K562 (cell line): Measurements from ENCODE around the gene RARG. TPM values are rescaled to one million over a fixed set of nuclear protein-coding genes. Genes with fewer than 3 reads are reported as not detected.

Source experiments
- ATAC-seq: fragments of 200-7000 bp; cut with Tn5 transposase; 3 replicates; pipeline ENCODE4 v1.9.1; 2020; ENCODE audit warnings: moderate library complexity
- BruUV-seq: library from RNA; stranded (reverse); fragments of 400-500 nt; replicated peaks from 2 replicates; lab custom pipeline; 2021; lab: Mats Ljungman, UMichigan
- CTCF ChIA-PET: fragments of 300-600 bp; formaldehyde crosslinking; extraction: SDS; loops from one replicate; lab custom pipeline; 2021; ENCODE audit warnings: low intra/inter-chr PET ratio; lab: Yijun Ruan, JAX
- POLR2A ChIA-PET: fragments of 300-600, 350-650 bp; sonication (Branson Sonifier 250); formaldehyde crosslinking; extraction: SDS; loops from one replicate; lab custom pipeline; 2021; ENCODE audit warnings: antibody characterized with exemption, inconsistent platforms; lab: Yijun Ruan, JAX
- DNase-seq, 4 experiments: peaks; one replicate each; pipeline versions ENCODE4 v3.0.0 to v3.0.0-alpha.2; 2011 to 2018; ENCODE audit warnings: low spot score in 3 of 4, mixed read lengths in 3 of 4; ENCODE audit errors: extremely low read depth in 1 of 4
- FAIRE-seq: peaks from 2 replicates; lab custom pipeline; 2011; peaks lifted over from hg19 to GRCh38; lab: Jason Lieb, UNC
- H2AFZ ChIP-seq: 2 replicates; pipeline ENCODE4 v1.6.0; 2011; ENCODE audit warnings: low read depth, low read length, control low read depth, inconsistent platforms
- H3K27ac ChIP-seq: fragments of 200-600 bp; 3 replicates; pipeline ENCODE4 v1.8.0; 2011; ENCODE audit warnings: low read depth, mild to moderate bottlenecking, control low read depth, inconsistent platforms, low read length, moderate library complexity, mixed read lengths; ENCODE audit errors: extremely low read depth
- H3K27me3 ChIP-seq, 2 experiments: fragments of 300-600 bp in 1 of 2; 2 replicates in 1 of 2; 3 replicates in 1 of 2; pipeline versions ENCODE4 v1.6.0 to v1.8.0; 2011; ENCODE audit warnings: inconsistent platforms in 2 of 2, low read length in 2 of 2, mild to moderate bottlenecking in 1 of 2, mixed read lengths in 1 of 2, moderate library complexity in 1 of 2; ENCODE audit not compliant: control insufficient read depth in 2 of 2, insufficient read depth in 2 of 2
- H3K36me3 ChIP-seq: fragments of 300-600 bp; 3 replicates; pipeline ENCODE4 v1.8.0; 2011; ENCODE audit warnings: mild to moderate bottlenecking, low read length, inconsistent platforms; ENCODE audit not compliant: control insufficient read depth, insufficient read depth
- H3K4me1 ChIP-seq, 2 experiments: fragments of 200-600 bp in 1 of 2; replicated peaks in 1 of 2; 2 replicates in 1 of 2; 3 replicates in 1 of 2; pipeline versions ENCODE4 v1.5.1 to v1.8.0; 2011; ENCODE audit warnings: inconsistent platforms in 2 of 2, low read length in 2 of 2, mild to moderate bottlenecking in 1 of 2, mixed read lengths in 1 of 2, moderate library complexity in 1 of 2; ENCODE audit not compliant: control insufficient read depth in 2 of 2, insufficient read depth in 2 of 2
- H3K4me2 ChIP-seq: 2 replicates; pipeline ENCODE4 v1.6.1; 2011; ENCODE audit warnings: low read length, control low read depth, inconsistent platforms, mixed read lengths; ENCODE audit not compliant: insufficient read depth
- H3K4me3 ChIP-seq: fragments of 200-600 bp; sonication (generic), shearing (Covaris generic); 2 replicates; pipeline ENCODE4 v1.5.1; 2016; ENCODE audit warnings: control low read depth, inconsistent platforms
- H3K79me2 ChIP-seq: fragments of 200-600 bp; 3 replicates; pipeline ENCODE4 v1.8.0; 2011; ENCODE audit warnings: low read length, inconsistent platforms; ENCODE audit not compliant: control insufficient read depth, insufficient read depth
- H3K9ac ChIP-seq, 2 experiments: 2 replicates each; pipeline versions ENCODE4 v1.6.0 to v1.6.1; 2011; ENCODE audit warnings: low read depth in 2 of 2, low read length in 2 of 2, control low read depth in 1 of 2, inconsistent platforms in 1 of 2, mild to moderate bottlenecking in 1 of 2, mixed read lengths in 1 of 2; ENCODE audit not compliant: insufficient read depth in 1 of 2
- H3K9me1 ChIP-seq: one replicate; pipeline ENCODE4 v1.6.0; 2011; ENCODE audit warnings: inconsistent platforms, mild to moderate bottlenecking, low read length, moderate library complexity; ENCODE audit not compliant: control insufficient read depth, insufficient read depth
- H3K9me3 ChIP-seq: replicated peaks from 2 replicates; pipeline ENCODE4 v1.5.1; 2011; ENCODE audit warnings: low read depth, low read length, inconsistent platforms; ENCODE audit not compliant: control insufficient read depth, insufficient read depth
- H4K20me1 ChIP-seq: replicated peaks from 2 replicates; pipeline ENCODE4 v1.6.1; 2011; ENCODE audit warnings: low read length, inconsistent platforms, mixed read lengths; ENCODE audit not compliant: control insufficient read depth, insufficient read depth
- CHD4 ChIP-seq: fragments of 200-600 bp; sonication (generic); IDR thresholded peaks from 3 replicates; pipeline ENCODE4 v1.6.1; 2012; ENCODE audit warnings: low read depth, mild to moderate bottlenecking, mixed read lengths, low read length, inconsistent platforms; ENCODE audit not compliant: insufficient read depth, insufficient replicate concordance, poor library complexity, severe bottlenecking
- LARP7 ChIP-seq: fragments of 450-650 bp; IDR thresholded peaks from 2 replicates; pipeline ENCODE4 v1.6.1; 2016
- MBD2 ChIP-seq: sonication (generic); IDR thresholded peaks from 2 replicates; pipeline ENCODE4 v1.6.1; 2016; ENCODE audit warnings: low read depth, borderline replicate concordance
- PHTF2 ChIP-seq: fragments of 250-450 bp; sonication (Bioruptor Pico); IDR thresholded peaks from 2 replicates; pipeline ENCODE4 v1.5.0; 2021; ENCODE audit warnings: mild to moderate bottlenecking
- RAD21 ChIP-seq, 2 experiments: fragments of 250-450 bp in 1 of 2; fragments of 450-650 bp in 1 of 2; sonication (Bioruptor Pico) in 1 of 2; formaldehyde crosslinking in 1 of 2; IDR thresholded peaks in 1 of 2; conservative IDR thresholded peaks in 1 of 2; 2 replicates each; pipeline versions ENCODE4 v1.4.0 to v1.8.0; 2020 to 2022; ENCODE audit warnings: mild to moderate bottlenecking in 2 of 2, moderate library complexity in 1 of 2
- RBM22 ChIP-seq: fragments of 200-400 bp; formaldehyde crosslinking; IDR thresholded peaks from 2 replicates; pipeline ENCODE4 v1.6.1; 2018; ENCODE audit warnings: low read length, low read depth; ENCODE audit not compliant: poor library complexity, severe bottlenecking
- STAT5A ChIP-seq: IDR thresholded peaks from 2 replicates; pipeline ENCODE4 v1.6.1; 2012; ENCODE audit warnings: low read length, inconsistent platforms, borderline replicate concordance
- STAT5B ChIP-seq: fragments of 250-450 bp; sonication (Bioruptor Pico); IDR thresholded peaks from 2 replicates; pipeline ENCODE4 v1.8.0; 2021; ENCODE audit warnings: mild to moderate bottlenecking, inconsistent platforms
- TAF9B ChIP-seq: fragments of 450-650 bp; IDR thresholded peaks from 2 replicates; pipeline ENCODE4 v1.6.1; 2018; ENCODE audit warnings: mild to moderate bottlenecking; ENCODE audit not compliant: partially characterized antibody
- ZNF354B ChIP-seq: fragments of 250-450 bp; sonication (Bioruptor Pico); IDR thresholded peaks from 2 replicates; pipeline ENCODE4 v1.4.0; 2020
- WGBS: fragments of 100-300 bp; shearing (Covaris generic); methylation state at CpG from one replicate; pipeline ENCODE4 v1.1.6; 2016; ENCODE audit warnings: low coverage, mixed read lengths; ENCODE audit not compliant: insufficient coverage; ENCODE audit errors: missing lambda C conversion rate; 5-methylcytosine and 5-hydroxymethylcytosine counted together
- in situ Hi-C: fragments of 300-500 bp; cut with MboI; formaldehyde crosslinking; loops from 4 replicates; pipeline ENCODE4 v1.15.0; 2018; ENCODE audit warnings: inconsistent platforms, mixed read lengths
- intact Hi-C: fragments of 100-400 bp; cut with micrococcal nuclease; formaldehyde crosslinking; loops from 2 replicates; pipeline ENCODE4 v1.14.2; 2022
- polyA plus RNA-seq, 8 experiments: library from polyadenylated mRNA; depleted of rRNA in 4 of 8; stranded (reverse) in 5 of 8; unstranded in 3 of 8; fragments of >200 nt; fragmentation: Nextera tagmentation in 2 of 8; fragmentation: Illumina TruSeq in 1 of 8; extraction: Ambion mirVana in 2 of 8; extraction: Trizol in 1 of 8; gene quantifications; 2 replicates each; pipeline versions ENCODE4 v1.2.1 to v1.2.3, GENCODE V29; 2011 to 2014; ENCODE audit warnings: inconsistent platforms in 1 of 8, missing spikeins in 1 of 8
- total RNA-seq, 7 experiments: library from RNA; depleted of rRNA in 6 of 7; stranded (reverse); fragments of >200 nt in 6 of 7; fragmentation: Illumina TruSeq in 2 of 7; extraction: Trizol in 2 of 7; gene quantifications; 2 replicates each; pipeline versions ENCODE4 v1.2.1 to v1.2.3, GENCODE V29; 2011 to 2021; ENCODE audit warnings: low replicate concordance in 1 of 7
- TF ChIP-seq, protein P1 (sequence below): IDR thresholded peaks from 2 replicates; pipeline ENCODE4 v1.6.1; 2016; ENCODE audit warnings: missing genetic modification characterization, missing compliant biosample characterization
- TF ChIP-seq, protein P2 (sequence below): fragments of 250-450 bp; sonication (Bioruptor Pico); IDR thresholded peaks from 2 replicates; pipeline ENCODE4 v1.5.0; 2021; ENCODE audit warnings: mild to moderate bottlenecking, moderate library complexity
- TF ChIP-seq, protein P3 (sequence below): fragments of 450-650 bp; IDR thresholded peaks from 2 replicates; pipeline ENCODE4 v1.7.0; 2016; ENCODE audit warnings: borderline replicate concordance
- TF ChIP-seq, protein P4 (sequence below): fragments of 250-450 bp; sonication (Bioruptor Pico); IDR thresholded peaks from 2 replicates; pipeline ENCODE4 v1.8.0; 2022; ENCODE audit warnings: moderate library complexity, mild to moderate bottlenecking, inconsistent platforms

RARG gene
- total and polyA plus RNA-seq, 9 of the 15 experiments (the other 6 are each of a cell fraction or from before 2014, with no cell fraction given) = 0.18 to 7.6 (median 3.8) TPM

DNA sequence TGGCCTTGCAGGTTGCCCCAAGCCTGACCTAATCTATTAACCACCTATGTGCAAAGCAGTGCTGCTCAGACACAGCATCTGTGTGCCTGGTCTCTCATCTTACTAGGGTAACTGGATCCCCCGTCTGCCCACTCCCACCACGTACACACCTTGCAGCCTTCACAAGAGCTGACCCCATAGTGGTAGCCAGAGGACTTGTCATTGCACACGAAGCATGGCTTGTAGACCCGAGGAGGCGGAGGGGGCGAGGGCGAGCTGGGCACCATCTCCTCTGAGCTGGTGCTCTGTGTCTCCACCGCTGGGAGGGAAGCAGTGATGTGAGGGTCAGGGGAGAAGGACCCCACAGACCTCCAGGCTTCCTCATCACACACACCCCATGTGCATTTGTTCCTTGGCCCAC, 16.5 kb downstream of the RARG start:
- TF ChIP-seq, protein P1, sequence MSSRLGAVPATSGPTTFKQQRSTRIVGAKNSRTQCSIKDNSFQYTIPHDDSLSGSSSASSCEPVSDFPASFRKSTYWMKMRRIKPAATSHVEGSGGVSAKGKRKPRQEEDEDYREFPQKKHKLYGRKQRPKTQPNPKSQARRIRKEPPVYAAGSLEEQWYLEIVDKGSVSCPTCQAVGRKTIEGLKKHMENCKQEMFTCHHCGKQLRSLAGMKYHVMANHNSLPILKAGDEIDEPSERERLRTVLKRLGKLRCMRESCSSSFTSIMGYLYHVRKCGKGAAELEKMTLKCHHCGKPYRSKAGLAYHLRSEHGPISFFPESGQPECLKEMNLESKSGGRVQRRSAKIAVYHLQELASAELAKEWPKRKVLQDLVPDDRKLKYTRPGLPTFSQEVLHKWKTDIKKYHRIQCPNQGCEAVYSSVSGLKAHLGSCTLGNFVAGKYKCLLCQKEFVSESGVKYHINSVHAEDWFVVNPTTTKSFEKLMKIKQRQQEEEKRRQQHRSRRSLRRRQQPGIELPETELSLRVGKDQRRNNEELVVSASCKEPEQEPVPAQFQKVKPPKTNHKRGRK (tag) = no peak
- TF ChIP-seq PHTF2 (CRISPR knock-in tag) = no peak
- TF ChIP-seq RAD21 (CRISPR knock-in tag; conservative IDR thresholded peaks at IDR 0.05 in 1 of 2, IDR thresholded peaks at IDR 0.05 in 1 of 2) = no peak
- no peak for TF ChIP-seq MBD2
- no peak for TF ChIP-seq CHD4
- TF ChIP-seq, protein P2, sequence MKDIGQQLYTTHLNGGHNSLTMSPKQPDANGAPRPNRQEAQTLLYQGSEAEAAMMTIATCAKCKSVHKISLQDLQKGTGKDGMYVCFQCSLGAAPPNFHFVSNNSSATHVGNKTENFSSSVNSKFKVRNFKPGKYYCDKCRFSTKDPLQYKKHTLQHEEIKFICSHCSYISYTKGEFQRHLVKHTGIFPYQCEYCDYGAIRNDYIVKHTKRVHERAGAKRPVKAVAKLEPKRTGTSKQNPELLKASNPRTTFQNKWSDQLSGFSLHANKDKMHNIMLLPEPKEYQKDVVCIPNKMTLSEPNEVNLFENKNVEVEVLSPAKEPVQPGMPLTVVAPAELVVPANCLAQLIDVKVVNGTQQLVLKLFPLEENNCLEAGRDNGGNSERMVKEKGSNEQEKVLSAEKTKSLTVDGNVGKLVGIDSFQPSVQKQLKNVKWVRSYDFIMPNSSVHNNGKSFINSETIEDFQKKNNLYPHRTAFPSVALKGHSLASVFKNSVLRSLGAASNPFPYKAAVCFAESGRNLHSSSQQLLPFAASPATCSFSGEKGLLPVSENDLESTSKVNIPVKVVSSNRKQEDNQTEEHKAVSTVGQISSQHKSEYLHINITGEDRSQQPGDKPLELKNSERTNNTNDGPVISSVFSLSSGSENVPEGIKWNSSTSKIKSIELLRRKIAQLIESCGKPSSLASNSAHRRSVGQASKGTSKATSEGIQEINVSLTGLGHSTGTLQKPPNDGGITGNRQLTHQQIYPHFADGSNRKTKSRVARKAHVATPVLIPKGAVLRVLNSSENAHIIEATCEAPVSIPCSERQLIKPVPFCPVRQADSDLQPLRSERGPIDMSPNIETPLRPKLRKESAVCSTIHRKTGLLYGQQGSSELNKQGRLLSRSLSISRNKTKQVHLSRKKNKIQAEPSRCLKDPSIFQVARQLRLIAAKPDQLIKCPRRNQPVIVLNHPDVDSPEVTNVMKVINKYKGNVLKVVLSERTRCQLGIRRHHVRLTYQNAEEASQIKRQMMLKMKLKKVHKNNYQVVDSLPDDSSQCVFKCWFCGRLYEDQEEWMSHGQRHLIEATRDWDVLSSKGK (CRISPR knock-in tag) = no peak
- TF ChIP-seq STAT5A = no peak
- no peak for TF ChIP-seq LARP7
- TF ChIP-seq RBM22 = no peak
- TF ChIP-seq, protein P3, sequence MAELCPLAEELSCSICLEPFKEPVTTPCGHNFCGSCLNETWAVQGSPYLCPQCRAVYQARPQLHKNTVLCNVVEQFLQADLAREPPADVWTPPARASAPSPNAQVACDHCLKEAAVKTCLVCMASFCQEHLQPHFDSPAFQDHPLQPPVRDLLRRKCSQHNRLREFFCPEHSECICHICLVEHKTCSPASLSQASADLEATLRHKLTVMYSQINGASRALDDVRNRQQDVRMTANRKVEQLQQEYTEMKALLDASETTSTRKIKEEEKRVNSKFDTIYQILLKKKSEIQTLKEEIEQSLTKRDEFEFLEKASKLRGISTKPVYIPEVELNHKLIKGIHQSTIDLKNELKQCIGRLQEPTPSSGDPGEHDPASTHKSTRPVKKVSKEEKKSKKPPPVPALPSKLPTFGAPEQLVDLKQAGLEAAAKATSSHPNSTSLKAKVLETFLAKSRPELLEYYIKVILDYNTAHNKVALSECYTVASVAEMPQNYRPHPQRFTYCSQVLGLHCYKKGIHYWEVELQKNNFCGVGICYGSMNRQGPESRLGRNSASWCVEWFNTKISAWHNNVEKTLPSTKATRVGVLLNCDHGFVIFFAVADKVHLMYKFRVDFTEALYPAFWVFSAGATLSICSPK = no peak
- TF ChIP-seq, protein P4, sequence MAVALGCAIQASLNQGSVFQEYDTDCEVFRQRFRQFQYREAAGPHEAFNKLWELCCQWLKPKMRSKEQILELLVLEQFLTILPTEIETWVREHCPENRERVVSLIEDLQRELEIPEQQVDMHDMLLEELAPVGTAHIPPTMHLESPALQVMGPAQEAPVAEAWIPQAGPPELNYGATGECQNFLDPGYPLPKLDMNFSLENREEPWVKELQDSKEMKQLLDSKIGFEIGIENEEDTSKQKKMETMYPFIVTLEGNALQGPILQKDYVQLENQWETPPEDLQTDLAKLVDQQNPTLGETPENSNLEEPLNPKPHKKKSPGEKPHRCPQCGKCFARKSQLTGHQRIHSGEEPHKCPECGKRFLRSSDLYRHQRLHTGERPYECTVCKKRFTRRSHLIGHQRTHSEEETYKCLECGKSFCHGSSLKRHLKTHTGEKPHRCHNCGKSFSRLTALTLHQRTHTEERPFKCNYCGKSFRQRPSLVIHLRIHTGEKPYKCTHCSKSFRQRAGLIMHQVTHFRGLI (CRISPR knock-in tag) = no peak
- no peak for TF ChIP-seq TAF9B
- no peak for TF ChIP-seq ZNF354B (CRISPR knock-in tag)
- TF ChIP-seq STAT5B (CRISPR knock-in tag) = no peak
- BruUV-seq = no TSS peak
- H3K4me3 ChIP-seq = no peak overlapping the region
- no peak overlapping the region for H3K27ac ChIP-seq
- ATAC-seq (no peak), DNase-seq (no peak), FAIRE-seq (no peak)
- H3K9me3 ChIP-seq = no peaks in the 10 kb centered on the region
- H3K36me3 ChIP-seq = peaks cover 40% of the 10 kb centered on the region; the same call in 2 of the 3 replicates
- no peak overlapping the region for H3K4me2 ChIP-seq
- H3K4me1 ChIP-seq = peaks cover 19 to 52% of the 10 kb centered on the region in 2 experiments
- H3K9ac ChIP-seq = peak overlapping the region in 1 of 2 experiments; percentile 7; a peak in 1 of 4 replicates
- H3K9me1 ChIP-seq = no peaks in the 10 kb centered on the region
- no peak overlapping the region for H2AFZ ChIP-seq
- peaks cover 24% of the 10 kb centered on the region for H3K79me2 ChIP-seq
- ChIA-PET CTCF (interaction anchor here (1.1 to 4.5 kb wide), 2 partner anchors 53 to 72 kb away, joined by 4 to 41 read pairs; partner anchors contain the start of gene ESPL1), POLR2A (interaction anchor here (0.7 to 1.5 kb wide), 5 partner anchors 8 to 85 kb away, joined by 3 to 4 read pairs (median 3); partner anchors contain the start of gene ITGB7)
- in situ Hi-C loops = no loop called here
- H4K20me1 ChIP-seq = no peaks in the 10 kb centered on the region
- intact Hi-C loops = no loop called here
- 85% methylated on average over 6 of the region's 8 CpGs for WGBS
- H3K27me3 ChIP-seq = no peaks in the 10 kb centered on the region
